Epidermal melanocyte (primary cell): Measurements from ENCODE around the gene LHPP.
A peak's percentile ranks its signal among the peaks of the same experiment; 100 is the strongest.

Experiments
- DNase-seq: peaks from one replicate; pipeline ENCODE4 v3.0.0; 2011; ENCODE audit warnings: low spot score; ENCODE audit not compliant: insufficient read length

Gene LHPP

DNA sequence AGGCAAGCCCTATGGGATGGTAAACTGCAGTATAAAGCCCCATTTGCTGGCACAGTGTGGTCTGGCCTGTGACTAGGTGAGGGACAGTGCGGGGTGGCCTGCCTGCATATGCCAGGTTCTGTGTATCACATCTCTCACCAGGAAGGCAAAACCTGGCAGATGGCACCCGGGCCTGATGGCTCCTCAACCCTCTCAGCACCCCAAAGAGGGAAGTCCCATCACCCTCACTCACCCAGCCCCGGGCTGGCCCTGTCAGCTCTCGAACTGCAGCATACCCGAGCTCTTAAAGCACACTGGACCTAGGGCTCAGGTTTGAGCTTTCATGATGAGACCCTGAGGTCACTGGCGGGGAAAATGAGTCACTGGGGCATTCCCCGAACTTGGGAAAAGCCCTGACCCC lies 130.5 kb downstream of the LHPP start:
- DNase-seq = no peak

DNA sequence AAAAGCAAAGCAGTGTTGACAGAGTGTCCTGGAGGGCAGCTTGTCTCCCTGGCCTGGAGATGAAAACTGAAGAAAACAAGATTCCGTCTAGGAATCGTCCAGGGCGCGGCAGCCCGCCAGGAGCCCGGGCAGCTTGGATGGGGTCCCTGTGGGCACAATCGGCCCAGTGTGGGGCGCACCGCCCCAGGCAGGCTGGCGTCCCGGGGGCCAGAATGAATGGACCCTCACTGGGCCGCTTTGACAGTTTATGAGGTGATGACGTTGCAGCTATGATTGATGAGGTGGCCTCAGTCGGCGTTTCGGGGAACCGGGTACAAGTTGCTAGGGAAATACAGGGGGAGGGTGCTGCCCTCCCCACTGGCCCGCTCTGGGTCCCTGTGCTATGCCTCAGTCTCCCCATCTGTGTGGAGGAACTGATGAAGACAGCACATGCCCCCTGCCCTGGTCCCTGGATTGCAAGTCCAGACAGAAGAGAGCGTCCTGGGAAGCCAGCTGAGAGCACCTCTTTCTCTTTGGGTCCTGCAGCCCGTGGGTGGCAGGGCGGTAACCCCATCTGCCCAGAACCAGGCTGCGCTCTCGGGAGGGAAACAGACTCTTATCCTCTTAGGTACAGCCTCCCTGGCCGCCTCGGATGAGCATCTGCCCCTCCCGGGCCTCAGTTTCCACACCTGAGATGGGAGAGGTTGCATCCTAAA lies 131.3 kb downstream of the LHPP start:
- no peak for DNase-seq

DNA sequence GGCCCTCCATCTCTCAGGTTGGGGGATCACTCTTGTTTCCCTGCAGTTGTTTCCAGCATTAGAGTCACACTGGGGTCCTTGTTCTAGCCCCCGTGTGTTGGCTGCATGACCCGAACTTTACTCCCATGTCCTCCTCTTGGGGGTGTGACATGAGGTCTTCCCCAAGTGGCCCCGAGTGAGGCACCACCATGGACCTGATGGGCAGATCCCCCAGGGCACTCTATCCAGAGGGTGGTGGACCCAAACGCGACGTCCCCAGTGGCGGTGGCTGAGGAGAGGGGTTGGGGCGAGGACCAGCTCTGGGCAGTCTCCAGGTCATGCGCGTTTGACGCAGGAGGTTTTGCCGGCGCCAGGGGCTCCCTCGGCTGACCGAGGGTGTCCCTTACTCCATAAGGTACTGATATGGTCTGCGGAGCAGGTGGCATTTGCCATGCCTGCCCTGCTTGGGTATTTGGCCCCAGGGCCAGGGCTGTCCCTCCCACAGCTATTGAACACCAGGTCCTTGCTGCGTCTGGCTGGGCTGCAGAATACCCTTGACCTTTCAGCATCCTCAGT lies 131.9 kb downstream of the LHPP start:
- DNase-seq = peak; percentile 10

- DNase-seq = no peak
Measured at GRCh38 chr10:124594240-124594639, 132.6 kb downstream of the LHPP start.

DNA sequence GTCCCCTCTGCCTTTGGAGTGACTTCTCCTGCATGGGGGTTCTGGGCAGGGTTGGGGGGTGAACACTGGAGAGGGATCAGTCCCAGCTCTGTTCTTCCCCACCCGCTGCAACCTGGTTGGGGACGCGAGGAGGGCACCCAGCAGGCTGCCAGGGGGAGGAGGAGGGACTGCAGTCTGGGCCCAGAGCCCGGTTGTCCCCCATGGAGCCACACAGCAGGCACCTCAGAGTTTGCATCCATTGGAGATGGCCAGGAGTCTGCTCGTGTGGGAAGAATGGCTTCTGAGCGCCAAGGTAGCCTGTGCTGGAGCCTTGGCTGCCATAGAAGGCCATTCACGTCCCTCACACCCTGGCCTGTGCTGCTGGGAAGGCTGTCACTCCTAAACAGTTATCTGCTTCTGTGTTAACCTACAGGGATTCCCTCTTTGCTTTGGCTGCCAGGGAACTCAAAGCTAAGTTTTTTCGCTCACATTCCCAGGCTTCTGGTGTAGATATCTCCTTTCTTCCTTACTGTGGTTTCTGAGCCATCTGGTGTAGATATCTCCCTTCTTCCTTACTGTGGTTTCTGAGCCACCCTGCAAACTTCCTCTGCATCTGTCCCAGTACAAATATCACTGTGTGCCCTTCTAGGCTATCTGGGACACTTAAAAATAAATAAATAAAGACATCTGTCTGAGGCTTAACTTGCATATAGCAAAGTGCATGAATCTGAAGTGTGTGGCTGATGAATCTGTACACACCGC lies 133.7 kb downstream of the LHPP start:
- DNase-seq = no peak

- peak; percentile 8 for DNase-seq
Measured at GRCh38 chr10:124596116-124596785, 134.6 kb downstream of the LHPP start.

GRCh38 chr10:124596962-124597845 lies 135.6 kb downstream of the LHPP start:
- DNase-seq = peak; percentile 13

DNA sequence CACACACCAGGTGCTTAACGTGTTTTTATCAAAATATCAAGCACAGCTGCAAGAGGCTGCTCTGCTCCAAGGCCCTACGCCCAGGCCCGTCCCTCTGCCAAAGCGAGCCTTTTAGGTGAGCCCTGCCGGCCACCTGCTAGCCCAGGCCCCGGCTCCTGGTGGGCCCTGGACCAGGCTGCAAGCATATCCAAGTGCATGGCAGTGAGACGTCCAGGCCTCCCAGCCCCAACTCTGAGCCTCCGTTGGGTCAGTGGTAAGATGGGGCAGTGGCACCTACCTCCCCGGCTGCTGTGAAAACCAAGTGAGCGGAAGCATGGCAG lies 136.2 kb downstream of the LHPP start:
- DNase-seq = no peak

GRCh38 chr10:124598196-124598595 lies 136.6 kb downstream of the LHPP start:
- no peak for DNase-seq

GRCh38 chr10:124598773-124599587 lies 137.4 kb downstream of the LHPP start:
- no peak for DNase-seq

DNA sequence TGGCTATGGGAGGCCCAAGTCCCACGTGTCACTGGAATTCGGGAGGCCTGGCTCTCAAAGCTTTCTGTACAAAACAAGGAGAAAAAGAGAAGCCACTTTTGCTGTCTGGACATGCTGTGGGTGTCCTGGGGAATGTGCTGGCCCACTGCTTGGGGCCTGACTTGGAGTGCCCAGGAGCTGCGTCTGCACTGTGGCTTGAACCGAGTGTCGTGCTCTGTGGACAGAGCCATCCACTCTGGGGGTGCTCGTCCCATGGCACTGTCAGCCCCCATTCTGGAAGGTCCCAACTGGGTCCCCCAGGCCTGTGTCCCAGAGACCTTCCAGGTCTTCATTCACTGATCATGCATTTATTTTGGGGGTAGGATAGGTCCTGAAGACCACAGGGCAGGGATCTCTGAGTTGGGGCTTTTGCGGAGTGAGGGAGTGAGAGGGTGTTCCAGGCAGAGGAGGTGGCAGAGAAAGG lies 138.0 kb downstream of the LHPP start:
- DNase-seq = peak; percentile 8

DNA sequence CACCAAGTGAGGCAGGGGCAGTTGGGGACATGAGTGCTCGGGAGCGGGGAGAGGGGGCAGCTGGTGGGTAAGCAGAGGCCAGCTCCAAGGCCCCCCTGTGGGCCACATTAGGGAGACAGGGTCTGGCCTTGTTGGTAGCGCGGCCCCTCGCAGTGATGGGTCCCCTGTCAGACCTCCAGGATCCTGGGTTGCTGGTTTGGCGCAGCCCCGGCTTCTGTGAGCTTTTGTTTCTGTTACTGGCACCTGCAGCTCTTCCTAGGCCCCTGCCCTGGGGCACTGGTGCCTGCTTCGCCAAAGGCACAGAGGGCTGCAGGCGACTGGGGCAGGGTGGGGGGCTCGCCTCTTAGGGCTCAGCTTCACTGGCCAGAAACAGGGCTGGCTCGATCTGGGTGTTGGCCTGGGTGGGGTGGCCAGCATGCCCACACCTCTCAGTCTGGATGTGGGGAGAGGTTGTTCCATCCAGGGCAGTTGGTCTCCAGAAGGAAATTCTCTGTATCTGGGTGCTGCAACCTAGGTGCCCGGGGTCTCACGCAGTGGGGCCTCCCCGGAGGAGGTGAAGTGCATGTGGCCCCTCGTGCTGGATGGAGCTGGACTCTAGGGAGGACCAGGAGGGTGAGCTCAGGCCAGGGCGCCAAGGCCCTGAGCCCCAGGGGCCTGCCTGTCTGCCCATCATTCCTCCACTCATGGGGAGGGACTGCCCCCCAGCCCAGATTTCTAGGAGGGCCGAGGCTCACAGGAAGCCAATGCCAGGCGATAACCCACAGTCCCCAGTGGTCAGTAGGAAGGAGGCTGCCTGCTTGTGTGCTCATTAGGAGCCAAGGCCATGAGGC lies 138.6 kb downstream of the LHPP start:
- DNase-seq = no peak

GRCh38 chr10:124601016-124601415 lies 139.4 kb downstream of the LHPP start:
- no peak for DNase-seq

DNA sequence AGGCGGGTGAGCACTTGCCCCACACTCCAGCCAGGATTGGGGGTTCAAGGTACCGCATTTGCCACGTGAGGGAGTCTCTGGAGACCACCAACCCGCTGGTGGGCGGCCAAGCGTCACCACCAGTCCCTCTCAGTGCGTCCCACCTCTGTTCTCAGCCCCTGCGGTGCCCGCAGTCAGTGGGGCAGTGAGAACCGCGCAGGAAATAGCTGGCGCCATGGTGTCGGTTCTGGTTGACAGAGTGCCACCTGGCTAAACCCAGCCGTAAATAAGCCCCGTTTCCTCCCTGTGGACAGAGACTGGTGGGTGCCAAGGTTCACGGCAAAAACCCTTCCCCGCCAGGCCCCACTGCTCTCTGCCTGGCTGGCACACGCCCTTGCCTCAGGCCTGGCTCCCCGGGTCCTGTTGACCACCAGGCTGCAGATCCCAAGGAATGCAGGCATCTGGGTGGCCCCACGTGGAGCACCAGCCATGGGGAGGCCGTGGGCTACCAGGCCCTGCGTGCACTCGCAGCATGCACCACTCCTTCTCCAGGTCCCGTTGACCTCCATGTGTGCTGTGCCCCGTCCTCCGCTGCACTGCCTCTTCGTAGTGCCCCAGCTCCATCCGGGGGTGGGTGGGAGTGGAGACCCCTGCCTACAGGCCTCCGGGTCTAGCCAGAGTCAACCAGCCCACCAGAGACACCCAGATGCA lies 140.0 kb downstream of the LHPP start:
- DNase-seq = no peak

- DNase-seq = no peak
Measured at GRCh38 chr10:124602121-124602561, 140.5 kb downstream of the LHPP start.

DNA sequence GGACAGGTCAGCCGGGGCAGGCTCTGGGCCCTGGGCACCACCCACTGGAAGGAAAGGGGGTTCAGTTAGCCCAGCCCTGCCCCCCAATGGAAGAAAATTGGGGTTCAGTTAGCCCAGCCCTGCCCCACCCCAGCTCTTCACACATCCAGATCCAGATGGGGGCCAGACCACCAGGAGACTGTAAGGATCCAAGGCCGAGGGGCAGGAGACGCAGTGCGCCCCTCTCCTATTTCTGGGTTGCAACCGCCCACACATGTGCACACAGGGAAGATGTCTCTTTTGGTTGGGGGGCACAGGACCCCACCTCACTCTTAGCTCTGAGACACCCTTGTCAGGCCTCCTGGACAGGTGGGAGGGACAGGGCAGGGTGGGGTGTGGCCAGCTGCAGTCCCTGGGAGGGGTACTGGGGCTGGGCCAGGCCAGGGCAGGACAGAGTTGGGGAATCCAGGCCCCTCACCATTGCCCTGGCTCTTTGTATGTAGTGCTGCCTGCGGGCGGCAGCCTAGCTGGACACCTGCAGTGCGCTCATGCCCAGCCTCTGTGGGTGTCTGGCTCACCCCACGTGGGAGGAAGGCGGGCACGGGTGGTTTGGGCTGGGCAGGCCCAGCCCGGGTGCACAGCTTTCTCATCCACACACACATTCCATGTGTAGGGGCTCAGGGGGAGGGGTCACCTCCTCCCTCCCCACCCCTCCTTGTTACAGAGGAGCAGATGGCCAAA lies 141.2 kb downstream of the LHPP start:
- no peak for DNase-seq

- no peak for DNase-seq
Measured at GRCh38 chr10:124603376-124604213, 142.0 kb downstream of the LHPP start.
